ENCODE measurements around the gene IGF2BP2. TPM values are rescaled to one million over a fixed set of nuclear protein-coding genes. Genes with fewer than 3 reads are reported as not detected.

Gene IGF2BP2
- total and polyA plus RNA-seq, 2 of the 8 experiments (the other 6 are each of a cell fraction or from before 2014, with no cell fraction given) = 7.4 to 121 TPM

DNA sequence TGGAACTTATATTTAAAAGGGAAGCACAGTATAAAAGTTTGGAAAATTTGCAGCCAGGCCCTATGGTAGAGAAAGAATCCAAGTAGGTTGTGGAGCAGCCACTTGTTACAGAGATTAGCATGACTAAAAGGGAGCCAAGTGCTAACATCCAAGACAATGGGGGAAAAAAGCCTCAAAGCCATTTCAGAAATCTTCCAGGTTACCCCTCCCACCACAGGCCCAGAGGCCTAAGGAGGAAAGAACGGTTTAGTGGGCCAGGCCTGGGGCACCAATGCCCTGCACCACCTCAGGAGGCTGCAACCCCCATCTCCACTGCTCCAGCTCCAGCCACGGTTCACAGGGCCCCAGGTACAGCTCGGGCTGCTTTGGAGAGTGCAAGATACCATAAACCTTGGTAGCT, 69.9 kb downstream of the IGF2BP2 start:
- no peak overlapping the region for H4K91ac ChIP-seq (replicated peaks; ENCODE audit: insufficient read length, low read length)
- H2BK15ac ChIP-seq (ENCODE audit: low read length) = no peak overlapping the region
- H3K23ac ChIP-seq (ENCODE audit: insufficient read length) = no peak overlapping the region
- H2BK20ac ChIP-seq (ENCODE audit: low read length) = no peak overlapping the region
- H2BK5ac ChIP-seq (ENCODE audit: low read depth, low read length) = no peak overlapping the region; the same call in 1 of the 2 replicates
- peak overlapping the region; percentile 34 to 43; a peak in 3 of 4 replicates for H3K4me2 ChIP-seq (ENCODE audit: insufficient read depth in 1 of 2, low read depth in 2 of 2, low read length in 2 of 2)
- no peak overlapping the region for H3K56ac ChIP-seq (replicated peaks; ENCODE audit: insufficient read length, low read depth, low read length)
- H3K79me2 ChIP-seq (ENCODE audit: control insufficient read depth in 1 of 2, insufficient read depth in 2 of 2, low read length in 2 of 2) = peaks cover 8 to 96% of the 10 kb centered on the region in 2 experiments
- no peak overlapping the region for H3K4ac ChIP-seq (replicated peaks; ENCODE audit: insufficient read length, low read depth, low read length)
- ChIA-PET CTCF (ENCODE audit: partially characterized antibody) (interaction anchor here (0.9 to 17.0 kb wide), 4 partner anchors 9 to 17 kb away, joined by 3 to 345 read pairs (median 12); no protein-coding TSS in a partner anchor), POLR2A (ENCODE audit: partially characterized antibody) (interaction anchor here (1.5 kb wide), 1 partner anchor 21 kb away, joined by 5 read pairs; no protein-coding TSS in a partner anchor)
- H2BK12ac ChIP-seq (ENCODE audit: low read depth, low read length) = 0 out of 2 replicates have a peak overlapping the region, but pooled peaks have one; percentile 23
- no peak overlapping the region for H3K27ac ChIP-seq (ENCODE audit: low read depth, low read length)
- H3K23me2 ChIP-seq (ENCODE audit: low read depth, low read length) = no peaks in the 10 kb centered on the region
- no peak overlapping the region for H2AFZ ChIP-seq (ENCODE audit: low read length)
- H3K18ac ChIP-seq (ENCODE audit: extremely low read depth, low read length) = no peak overlapping the region
- WGBS, 2 experiments (ENCODE audit: extremely low coverage in 1 of 2, insufficient coverage in 1 of 2, insufficient read length in 1 of 2, insufficient replicate concordance in 2 of 2, low coverage in 1 of 2, low lambda C conversion rate in 2 of 2, missing lambda C conversion rate in 1 of 2) = 81% methylated on average over 3 of the region's 3 CpGs; no CpG with 5 or more reads in 1 of the 2 experiments
- H3K27me3 ChIP-seq (replicated peaks in 1 of 4; ENCODE audit: control insufficient read depth in 3 of 4, extremely low read depth in 1 of 4, insufficient read depth in 3 of 4, low read length in 3 of 4) = no peaks in the 10 kb centered on the region
- H2BK120ac ChIP-seq (replicated peaks; ENCODE audit: low read depth, low read length) = no peak overlapping the region
- H3K9me3 ChIP-seq (ENCODE audit: insufficient read depth in 2 of 2, low read depth in 1 of 2, low read length in 1 of 2) = peaks cover 3 to 4% of the 10 kb centered on the region in 2 experiments
- DNase-seq (ENCODE audit: low read depth in 1 of 2, low spot score in 2 of 2) = no peak
- H3K79me1 ChIP-seq (ENCODE audit: low read depth, low read length) = peaks cover 9% of the 10 kb centered on the region; the same call in 1 of the 2 replicates
- no peak overlapping the region for H3K9ac ChIP-seq (replicated peaks in 1 of 4; ENCODE audit: extremely low read depth in 1 of 4, low read depth in 3 of 4, low read length in 3 of 4)
- H2AK5ac ChIP-seq (ENCODE audit: low read depth, low read length) = no peak overlapping the region
- peak overlapping the region; percentile 5; the same call in 1 of the 2 replicates for H4K8ac ChIP-seq (ENCODE audit: extremely low read depth, insufficient read depth, low read length)
- FAIRE-seq = no peak
- no peak overlapping the region for H3K14ac ChIP-seq (ENCODE audit: insufficient read length)
- no peak overlapping the region for H4K5ac ChIP-seq (ENCODE audit: insufficient read length, low read depth, low read length)
- peaks cover 0 to 12% (median 7%) of the 10 kb centered on the region in 4 experiments; a peak in 3 of 8 replicates for H3K36me3 ChIP-seq (ENCODE audit: control insufficient read depth in 2 of 4, insufficient read depth in 4 of 4, low read length in 3 of 4)
- H4K20me1 ChIP-seq (replicated peaks in 1 of 2; ENCODE audit: control insufficient read depth in 1 of 2, insufficient read depth in 2 of 2, low read length in 2 of 2) = peaks cover 10 to 12% of the 10 kb centered on the region in 2 experiments
- peak overlapping the region in 1 of 4 experiments; percentile 18; a peak in 1 of 8 replicates for H3K4me3 ChIP-seq (ENCODE audit: extremely low read depth in 1 of 4, insufficient read depth in 2 of 4, low read depth in 3 of 4, low read length in 4 of 4)
- peaks cover 0 to 35% (median 13%) of the 10 kb centered on the region in 4 experiments; a peak in 5 of 7 replicates for H3K4me1 ChIP-seq (replicated peaks in 1 of 4; ENCODE audit: control insufficient read depth in 3 of 4, insufficient read depth in 4 of 4, low read length in 3 of 4)
- TF ChIP-seq HDAC2 (IDR thresholded peaks at IDR 0.05; ENCODE audit: borderline replicate concordance in 1 of 2, low read depth in 2 of 2, low read length in 2 of 2) (no peak), SAP30 (IDR thresholded peaks at IDR 0.05; ENCODE audit: insufficient read depth, insufficient replicate concordance, low read length) (no peak), CTBP2 (IDR thresholded peaks at IDR 0.05; ENCODE audit: borderline replicate concordance, insufficient read depth, insufficient read length, low read length) (no peak), GTF2F1 (IDR thresholded peaks at IDR 0.05; ENCODE audit: borderline replicate concordance, low read depth, low read length) (no peak), TAF1 (IDR thresholded peaks at IDR 0.05; ENCODE audit: low read depth, low read length) (no peak), TEAD4 (IDR thresholded peaks at IDR 0.05; ENCODE audit: low read depth, low read length) (no peak), NANOG (IDR thresholded peaks at IDR 0.05; ENCODE audit: insufficient read depth, low read depth, low read length, poor library complexity, severe bottlenecking) (peak; percentile 74), SP1 (IDR thresholded peaks at IDR 0.05; ENCODE audit: low read depth, low read length) (peak; percentile 55; the same call in 1 of the 2 replicates), EP300 (IDR thresholded peaks at IDR 0.05; ENCODE audit: borderline replicate concordance in 1 of 2, low read depth in 2 of 2, low read length in 2 of 2) (peak in 1 of 2 experiments; percentile 54; a peak in 1 of 3 replicates), ZNF274 (IDR thresholded peaks at IDR 0.05; ENCODE audit: borderline replicate concordance, extremely low read depth, low read length) (no peak)
- TF ChIP-seq, protein P1, sequence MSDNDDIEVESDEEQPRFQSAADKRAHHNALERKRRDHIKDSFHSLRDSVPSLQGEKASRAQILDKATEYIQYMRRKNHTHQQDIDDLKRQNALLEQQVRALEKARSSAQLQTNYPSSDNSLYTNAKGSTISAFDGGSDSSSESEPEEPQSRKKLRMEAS (IDR thresholded peaks at IDR 0.05) = no peak

All from H1 (cell line).